ENCODE data around the gene ERAL1. TPM values are rescaled to one million over a fixed set of nuclear protein-coding genes. Genes with fewer than 3 reads are reported as not detected.
A peak's percentile ranks its signal among the peaks of the same experiment; 100 is the strongest.

Gene ERAL1
- total and polyA plus RNA-seq, 2 donors (not counting 1 experiment from before 2014, with no cell fraction given), result 35.9 to 45.7 TPM

- Histone ChIP-seq H3K27ac (ENCODE audit: low read length in 2 of 2) (no peak overlapping the region), H4K20me1 (ENCODE audit: control insufficient read depth, insufficient read depth, low read length, poor library complexity, severe bottlenecking) (peaks cover 44% of the 10 kb centered on the region), H3K9ac (ENCODE audit: low read length) (no peak overlapping the region), H3K9me3 (ENCODE audit: control extremely low read depth in 1 of 3, control insufficient read depth in 2 of 3, insufficient read depth in 1 of 3, low read length in 2 of 3) (no peaks in the 10 kb centered on the region), H3K4me3 (ENCODE audit: control extremely low read depth in 1 of 5, extremely low read depth in 1 of 5, insufficient read depth in 1 of 5, low read depth in 2 of 5, low read length in 4 of 5) (no peak overlapping the region), H2AFZ (ENCODE audit: insufficient read depth, low read depth, low read length, poor library complexity, severe bottlenecking) (no peak overlapping the region), H3K36me3 (replicated peaks in 1 of 2; ENCODE audit: control extremely low read depth in 1 of 2, control insufficient read depth in 1 of 2, extremely low read depth in 1 of 2, insufficient read depth in 2 of 2, low read length in 1 of 2) (peaks cover 0 to 62% of the 10 kb centered on the region in 2 experiments), H3K79me2 (ENCODE audit: control insufficient read depth, insufficient read depth, low read length) (peaks cover 9% of the 10 kb centered on the region), H3K4me2 (replicated peaks; ENCODE audit: low read depth, low read length, poor library complexity, severe bottlenecking) (no peak overlapping the region), H3K4me1 (ENCODE audit: control insufficient read depth in 2 of 2, insufficient read depth in 2 of 2, low read length in 2 of 2) (no peaks in the 10 kb centered on the region), H3K27me3 (replicated peaks in 1 of 4; ENCODE audit: control extremely low read depth in 1 of 4, control insufficient read depth in 3 of 4, insufficient read depth in 4 of 4, low read length in 3 of 4) (no peaks in the 10 kb centered on the region)
- H3K27ac Mint-ChIP-seq, result peak overlapping the region; percentile 37
- intact Hi-C loops (cut with micrococcal nuclease), result no loop called here
- no peaks in the 10 kb centered on the region for H3K4me1 Mint-ChIP-seq
- H3K9me3 Mint-ChIP-seq (ENCODE audit: insufficient read depth), result no peaks in the 10 kb centered on the region
- ChIA-PET POLR2A (no interaction called here), CTCF (interaction anchor here (0.8 to 3.0 kb wide), 4 partner anchors 18 to 115 kb away, joined by 3 to 15 read pairs (median 4); partner anchors contain the start of gene FLOT2)
- TF ChIP-seq CTCF (IDR thresholded peaks at IDR 0.05), result no peak
- no peak for TF ChIP-seq EZH2 (IDR thresholded peaks at IDR 0.05; ENCODE audit: borderline replicate concordance, insufficient read depth, low read depth, low read length, poor library complexity, severe bottlenecking)
- 96% methylated on average over 4 of the region's 4 CpGs for WGBS (ENCODE audit: insufficient coverage)
- no peak for ATAC-seq (ENCODE audit: low read depth)
- DNase-seq, result no peak
- H3K27me3 Mint-ChIP-seq, result no peaks in the 10 kb centered on the region
- no peak overlapping the region for H3K4me3 Mint-ChIP-seq
Measured at GRCh38 chr17:28878981-28879380, 24.2 kb downstream of the ERAL1 start.

DNA sequence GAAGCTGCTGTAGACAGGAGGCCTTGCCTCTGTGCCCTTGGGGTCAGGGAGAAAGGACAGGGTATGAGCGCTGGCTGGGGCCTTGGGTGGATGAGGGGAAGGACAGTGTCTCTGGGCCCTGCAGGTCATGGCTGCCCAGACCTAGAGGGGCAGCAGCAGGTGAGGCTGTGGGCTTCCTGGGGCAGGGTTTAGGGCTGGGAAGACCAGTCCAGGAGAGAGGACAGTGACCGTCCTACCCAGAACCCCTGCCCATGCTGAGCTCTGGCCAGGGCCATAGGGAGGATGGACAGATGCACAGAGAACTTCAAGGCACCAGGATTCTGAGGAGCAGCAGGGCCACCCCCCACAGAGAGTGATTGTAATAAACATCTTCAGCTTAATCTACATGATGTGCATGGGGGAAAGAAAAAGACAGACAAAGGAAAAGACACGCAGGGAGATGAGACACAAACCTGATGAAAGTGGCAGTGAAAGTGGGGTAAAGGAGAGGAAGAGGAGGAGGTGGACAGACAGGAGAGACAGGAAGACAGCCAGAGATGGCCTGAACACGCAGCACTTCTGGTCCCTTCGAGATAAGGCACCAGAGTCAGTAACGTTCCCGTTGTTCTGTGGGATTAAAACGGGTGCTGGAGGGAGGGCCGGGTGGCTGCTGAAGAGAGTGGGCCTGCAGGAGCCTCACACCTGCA is 25.2 kb downstream of the ERAL1 start:
- peaks cover 4 to 6% of the 10 kb centered on the region in 2 donors for H3K4me1 ChIP-seq (ENCODE audit: control insufficient read depth in 2 of 2, insufficient read depth in 2 of 2, low read length in 2 of 2)
- ChIA-PET POLR2A (no interaction called here), CTCF (interaction anchor here (1.8 to 3.0 kb wide), 2 partner anchors 17 to 116 kb away, joined by 6 to 15 read pairs; partner anchors contain the start of gene FLOT2)
- H3K4me3 ChIP-seq (ENCODE audit: control extremely low read depth in 1 of 5, extremely low read depth in 1 of 5, insufficient read depth in 1 of 5, low read depth in 2 of 5, low read length in 4 of 5), result no peak overlapping the region
- H3K4me1 Mint-ChIP-seq, result peaks cover 8% of the 10 kb centered on the region
- peaks cover 54% of the 10 kb centered on the region for H4K20me1 ChIP-seq (ENCODE audit: control insufficient read depth, insufficient read depth, low read length, poor library complexity, severe bottlenecking)
- H3K4me3 Mint-ChIP-seq, result no peak overlapping the region
- peaks cover 0 to 72% of the 10 kb centered on the region in 2 experiments for H3K36me3 ChIP-seq (replicated peaks in 1 of 2; ENCODE audit: control extremely low read depth in 1 of 2, control insufficient read depth in 1 of 2, extremely low read depth in 1 of 2, insufficient read depth in 2 of 2, low read length in 1 of 2)
- no peak for ATAC-seq (ENCODE audit: low read depth)
- no peaks in the 10 kb centered on the region for H3K9me3 Mint-ChIP-seq (ENCODE audit: insufficient read depth)
- 84% methylated on average over 8 of the region's 9 CpGs for WGBS (ENCODE audit: insufficient coverage)
- H3K9ac ChIP-seq (ENCODE audit: low read length), result no peak overlapping the region
- no peaks in the 10 kb centered on the region for H3K9me3 ChIP-seq (ENCODE audit: control extremely low read depth in 1 of 3, control insufficient read depth in 2 of 3, insufficient read depth in 1 of 3, low read length in 2 of 3)
- no peak overlapping the region for H2AFZ ChIP-seq (ENCODE audit: insufficient read depth, low read depth, low read length, poor library complexity, severe bottlenecking)
- peaks cover 19% of the 10 kb centered on the region for H3K79me2 ChIP-seq (ENCODE audit: control insufficient read depth, insufficient read depth, low read length)
- H3K27me3 ChIP-seq (replicated peaks in 1 of 4; ENCODE audit: control extremely low read depth in 1 of 4, control insufficient read depth in 3 of 4, insufficient read depth in 4 of 4, low read length in 3 of 4), result no peaks in the 10 kb centered on the region
- H3K27ac ChIP-seq (ENCODE audit: low read length in 2 of 2), result no peak overlapping the region
- intact Hi-C loops (cut with micrococcal nuclease), result no loop called here
- H3K27ac Mint-ChIP-seq, result no peak overlapping the region
- H3K4me2 ChIP-seq (replicated peaks; ENCODE audit: low read depth, low read length, poor library complexity, severe bottlenecking), result no peak overlapping the region
- no peaks in the 10 kb centered on the region for H3K27me3 Mint-ChIP-seq
- DNase-seq, result no peak
- TF ChIP-seq EZH2 (IDR thresholded peaks at IDR 0.05; ENCODE audit: borderline replicate concordance, insufficient read depth, low read depth, low read length, poor library complexity, severe bottlenecking), result no peak
- TF ChIP-seq CTCF (IDR thresholded peaks at IDR 0.05), result no peak
